ENCODE data around the gene RERE.

Gene RERE

DNA sequence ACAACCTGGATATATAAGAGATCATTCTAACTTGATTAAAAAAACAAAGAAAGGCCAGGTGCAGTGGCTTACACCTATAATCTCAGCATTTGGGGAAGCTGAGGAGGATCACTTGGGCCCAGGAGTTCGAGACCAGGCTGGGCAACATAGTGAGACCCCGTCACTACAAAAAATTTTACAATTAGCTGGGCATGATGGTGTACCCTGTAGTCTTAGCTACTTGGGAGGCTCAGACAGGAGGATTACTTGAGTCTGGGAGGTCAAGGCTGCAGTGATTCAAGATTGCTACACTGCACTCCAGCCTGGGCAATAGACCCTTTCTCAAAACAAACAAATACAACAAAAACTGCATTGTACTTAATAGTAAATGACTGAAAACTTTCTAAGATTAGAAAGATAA is 330.2 kb downstream of the RERE start:
- H3K36me3 ChIP-seq (ENCODE audit: control insufficient read depth in 5 of 5, insufficient read depth in 5 of 5, low read length in 5 of 5) = no peaks in the 10 kb centered on the region
- H3K4me3 ChIP-seq (ENCODE audit: low read depth in 1 of 5, low read length in 5 of 5) = no peak overlapping the region
- no peaks in the 10 kb centered on the region for H3K9me3 ChIP-seq (ENCODE audit: control insufficient read depth in 5 of 5, low read length in 5 of 5)
- no peaks in the 10 kb centered on the region for H3K27me3 ChIP-seq (ENCODE audit: control insufficient read depth in 5 of 5, insufficient read depth in 4 of 5, low read length in 5 of 5)
- H3K9ac ChIP-seq (ENCODE audit: low read length in 5 of 5) = no peak overlapping the region
- no peak overlapping the region for H3K27ac ChIP-seq (ENCODE audit: low read depth, low read length)
- H3K4me1 ChIP-seq (ENCODE audit: control insufficient read depth in 5 of 5, insufficient read depth in 5 of 5, low read length in 5 of 5) = peaks cover 0 to 5% (median 0%) of the 10 kb centered on the region in 5 donors

DNA sequence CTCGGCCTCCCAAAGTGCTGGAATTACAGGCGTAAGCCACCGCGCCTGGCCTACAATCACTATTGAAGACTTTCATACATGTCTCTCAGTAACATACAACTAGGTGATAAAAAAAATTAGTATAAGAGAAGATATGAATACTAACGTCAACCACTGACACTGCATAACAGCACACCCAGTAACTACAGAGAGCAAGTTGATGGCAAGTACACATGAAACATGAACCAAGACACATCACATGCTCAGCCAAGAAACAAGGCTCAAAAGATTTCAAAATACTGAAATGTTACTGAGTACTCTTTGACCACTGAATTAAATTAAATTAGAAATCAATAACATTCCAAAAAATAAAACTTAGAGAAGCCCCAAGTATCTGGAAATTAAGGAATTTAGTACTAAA is 331.4 kb downstream of the RERE start:
- Histone ChIP-seq H3K9me3 (ENCODE audit: control insufficient read depth in 5 of 5, low read length in 5 of 5) (no peaks in the 10 kb centered on the region), H3K9ac (ENCODE audit: low read length in 5 of 5) (no peak overlapping the region), H3K4me1 (ENCODE audit: control insufficient read depth in 5 of 5, insufficient read depth in 5 of 5, low read length in 5 of 5) (peaks cover 0 to 5% (median 0%) of the 10 kb centered on the region in 5 donors), H3K4me3 (ENCODE audit: low read depth in 1 of 5, low read length in 5 of 5) (no peak overlapping the region), H3K27me3 (ENCODE audit: control insufficient read depth in 5 of 5, insufficient read depth in 4 of 5, low read length in 5 of 5) (no peaks in the 10 kb centered on the region), H3K36me3 (ENCODE audit: control insufficient read depth in 5 of 5, insufficient read depth in 5 of 5, low read length in 5 of 5) (no peaks in the 10 kb centered on the region), H3K27ac (ENCODE audit: low read depth, low read length) (no peak overlapping the region)

DNA sequence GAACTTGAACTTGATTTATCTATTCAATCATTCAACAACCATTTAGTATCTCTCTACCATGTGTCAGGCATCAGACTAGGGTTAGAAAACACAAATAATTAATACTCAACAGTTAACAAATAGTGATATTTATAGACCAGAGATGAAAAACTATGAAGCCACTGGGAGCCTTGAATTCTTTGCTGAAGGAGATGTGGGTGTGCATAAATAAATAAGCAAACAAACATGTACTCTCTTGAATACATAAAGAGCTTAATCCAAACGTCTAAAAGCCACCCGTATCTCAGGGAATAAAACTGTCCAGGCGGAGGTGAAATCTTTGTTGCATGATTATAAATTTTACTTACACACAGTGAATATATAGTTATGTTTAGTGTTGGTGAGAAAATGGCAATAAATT is 333.9 kb downstream of the RERE start:
- Histone ChIP-seq H3K36me3 (ENCODE audit: control insufficient read depth in 5 of 5, insufficient read depth in 5 of 5, low read length in 5 of 5) (no peaks in the 10 kb centered on the region), H3K27me3 (ENCODE audit: control insufficient read depth in 5 of 5, insufficient read depth in 4 of 5, low read length in 5 of 5) (no peaks in the 10 kb centered on the region), H3K9me3 (ENCODE audit: control insufficient read depth in 5 of 5, low read length in 5 of 5) (no peaks in the 10 kb centered on the region), H3K9ac (ENCODE audit: low read length in 5 of 5) (no peak overlapping the region), H3K4me3 (ENCODE audit: low read depth in 1 of 5, low read length in 5 of 5) (no peak overlapping the region), H3K4me1 (ENCODE audit: control insufficient read depth in 5 of 5, insufficient read depth in 5 of 5, low read length in 5 of 5) (peaks cover 0 to 5% (median 0%) of the 10 kb centered on the region in 5 donors), H3K27ac (ENCODE audit: low read depth, low read length) (no peak overlapping the region)

DNA sequence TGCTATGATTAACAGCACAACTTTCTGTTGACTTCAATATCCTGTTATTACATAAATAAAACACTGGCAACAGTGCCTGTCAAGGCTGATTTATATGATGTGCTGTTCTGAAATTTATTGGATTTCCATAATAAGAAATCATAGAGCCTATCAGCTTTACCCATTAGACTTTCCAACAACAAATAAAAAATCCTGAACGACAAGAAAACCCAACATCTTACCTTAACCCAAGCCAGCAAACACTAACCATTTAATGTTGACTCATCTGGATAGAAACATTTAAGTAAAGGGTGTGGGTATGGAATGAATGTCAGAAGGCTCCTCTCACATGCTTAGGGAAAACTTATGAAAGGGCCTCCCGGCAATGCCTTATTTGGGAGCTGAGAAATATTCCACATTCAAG is 334.5 kb downstream of the RERE start:
- no peak overlapping the region for H3K4me3 ChIP-seq (ENCODE audit: low read depth in 1 of 5, low read length in 5 of 5)
- H3K36me3 ChIP-seq (ENCODE audit: control insufficient read depth in 5 of 5, insufficient read depth in 5 of 5, low read length in 5 of 5) = no peaks in the 10 kb centered on the region
- H3K27me3 ChIP-seq (ENCODE audit: control insufficient read depth in 5 of 5, insufficient read depth in 4 of 5, low read length in 5 of 5) = no peaks in the 10 kb centered on the region
- H3K27ac ChIP-seq (ENCODE audit: low read depth, low read length) = no peak overlapping the region
- peaks cover 0 to 6% (median 0%) of the 10 kb centered on the region in 5 donors for H3K4me1 ChIP-seq (ENCODE audit: control insufficient read depth in 5 of 5, insufficient read depth in 5 of 5, low read length in 5 of 5)
- H3K9ac ChIP-seq (ENCODE audit: low read length in 5 of 5) = no peak overlapping the region
- H3K9me3 ChIP-seq (ENCODE audit: control insufficient read depth in 5 of 5, low read length in 5 of 5) = no peaks in the 10 kb centered on the region

DNA sequence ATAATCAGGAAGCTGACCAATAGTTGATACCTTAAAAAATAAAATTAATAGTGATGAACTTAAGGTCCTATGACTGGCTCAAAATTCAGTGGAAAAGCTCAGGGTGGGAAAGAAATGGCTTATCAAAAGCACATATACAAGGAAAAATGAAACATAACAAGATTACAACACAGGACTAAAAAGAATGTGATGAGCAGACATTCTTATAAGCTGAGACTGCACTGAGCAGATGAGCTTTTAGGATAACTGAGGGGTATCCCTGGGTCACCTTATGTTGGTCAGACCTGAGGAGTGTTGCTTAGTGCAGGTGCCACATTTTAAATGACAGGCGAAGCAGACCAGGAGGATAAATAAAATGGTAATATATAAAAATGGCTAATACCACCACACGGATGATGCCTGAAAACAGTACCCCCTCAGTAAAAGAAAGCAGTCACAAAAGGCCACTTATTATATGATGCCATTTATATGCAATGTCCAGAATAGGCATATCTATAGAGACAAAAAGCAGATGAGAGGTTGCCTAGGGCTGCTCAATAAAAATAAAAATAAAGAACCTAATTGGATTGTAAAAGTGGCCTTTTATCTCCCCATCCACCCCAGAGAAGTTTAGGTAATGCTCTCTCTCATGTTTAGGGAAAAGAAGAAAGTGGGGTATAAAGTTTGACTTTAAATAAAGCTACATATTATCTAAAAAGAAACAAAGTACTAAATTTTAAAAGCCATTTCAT is 335.6 kb downstream of the RERE start:
- Histone ChIP-seq H3K9ac (ENCODE audit: low read length in 5 of 5) (no peak overlapping the region), H3K36me3 (ENCODE audit: control insufficient read depth in 5 of 5, insufficient read depth in 5 of 5, low read length in 5 of 5) (no peaks in the 10 kb centered on the region), H3K27ac (ENCODE audit: low read depth, low read length) (no peak overlapping the region), H3K4me3 (ENCODE audit: low read depth in 1 of 5, low read length in 5 of 5) (no peak overlapping the region), H3K27me3 (ENCODE audit: control insufficient read depth in 5 of 5, insufficient read depth in 4 of 5, low read length in 5 of 5) (no peaks in the 10 kb centered on the region), H3K4me1 (ENCODE audit: control insufficient read depth in 5 of 5, insufficient read depth in 5 of 5, low read length in 5 of 5) (peaks cover 0 to 14% (median 8%) of the 10 kb centered on the region in 5 donors), H3K9me3 (ENCODE audit: control insufficient read depth in 5 of 5, low read length in 5 of 5) (no peaks in the 10 kb centered on the region)

DNA sequence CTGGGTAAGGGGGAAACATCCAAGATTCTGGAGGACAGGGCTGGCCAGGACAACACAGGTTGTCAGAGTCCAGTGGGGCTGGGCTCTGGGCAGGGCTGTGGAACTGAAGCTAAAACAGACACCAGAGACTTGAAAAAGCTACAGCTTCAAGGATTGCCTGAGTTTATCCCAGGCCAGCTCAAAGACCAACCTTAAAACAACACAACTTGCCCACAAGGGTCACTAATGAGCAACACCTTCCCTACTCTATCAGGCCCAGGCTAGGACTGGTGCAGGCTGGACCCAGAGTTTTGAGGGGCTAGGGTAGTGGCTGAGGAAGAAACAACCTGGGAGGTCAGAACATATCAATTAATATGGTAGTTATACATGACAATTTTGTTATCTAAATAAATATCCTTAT is 338.9 kb downstream of the RERE start:
- no peak overlapping the region for H3K27ac ChIP-seq (ENCODE audit: low read depth, low read length)
- H3K27me3 ChIP-seq (ENCODE audit: control insufficient read depth in 5 of 5, insufficient read depth in 4 of 5, low read length in 5 of 5) = no peaks in the 10 kb centered on the region
- peaks cover 0 to 17% (median 8%) of the 10 kb centered on the region in 5 donors for H3K4me1 ChIP-seq (ENCODE audit: control insufficient read depth in 5 of 5, insufficient read depth in 5 of 5, low read length in 5 of 5)
- H3K36me3 ChIP-seq (ENCODE audit: control insufficient read depth in 5 of 5, insufficient read depth in 5 of 5, low read length in 5 of 5) = no peaks in the 10 kb centered on the region
- no peaks in the 10 kb centered on the region for H3K9me3 ChIP-seq (ENCODE audit: control insufficient read depth in 5 of 5, low read length in 5 of 5)
- H3K9ac ChIP-seq (ENCODE audit: low read length in 5 of 5) = no peak overlapping the region
- no peak overlapping the region for H3K4me3 ChIP-seq (ENCODE audit: low read depth in 1 of 5, low read length in 5 of 5)

DNA sequence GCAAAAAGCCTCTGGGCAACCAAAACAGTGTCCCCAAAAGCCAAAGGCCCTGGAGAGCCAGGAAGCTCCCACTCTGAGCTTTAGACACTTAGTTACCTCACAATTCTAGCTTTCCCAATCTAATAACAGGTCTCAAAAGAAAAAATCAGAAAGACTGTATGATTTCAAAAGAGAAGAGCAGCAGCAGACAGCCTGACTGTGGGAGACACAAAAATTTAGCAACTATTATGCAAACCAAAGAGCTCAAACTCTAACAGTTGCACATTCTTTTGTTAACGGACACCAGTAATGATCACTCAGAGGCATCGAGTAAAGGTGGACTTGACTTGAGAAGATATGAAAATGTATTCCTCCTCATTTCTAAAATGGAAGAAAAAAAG is 339.5 kb downstream of the RERE start:
- Histone ChIP-seq H3K27me3 (ENCODE audit: control insufficient read depth in 5 of 5, insufficient read depth in 4 of 5, low read length in 5 of 5) (no peaks in the 10 kb centered on the region), H3K4me3 (ENCODE audit: low read depth in 1 of 5, low read length in 5 of 5) (no peak overlapping the region), H3K9ac (ENCODE audit: low read length in 5 of 5) (no peak overlapping the region), H3K9me3 (ENCODE audit: control insufficient read depth in 5 of 5, low read length in 5 of 5) (no peaks in the 10 kb centered on the region), H3K4me1 (ENCODE audit: control insufficient read depth in 5 of 5, insufficient read depth in 5 of 5, low read length in 5 of 5) (peaks cover 0 to 17% (median 8%) of the 10 kb centered on the region in 5 donors), H3K36me3 (ENCODE audit: control insufficient read depth in 5 of 5, insufficient read depth in 5 of 5, low read length in 5 of 5) (no peaks in the 10 kb centered on the region), H3K27ac (ENCODE audit: low read depth, low read length) (no peak overlapping the region)

DNA sequence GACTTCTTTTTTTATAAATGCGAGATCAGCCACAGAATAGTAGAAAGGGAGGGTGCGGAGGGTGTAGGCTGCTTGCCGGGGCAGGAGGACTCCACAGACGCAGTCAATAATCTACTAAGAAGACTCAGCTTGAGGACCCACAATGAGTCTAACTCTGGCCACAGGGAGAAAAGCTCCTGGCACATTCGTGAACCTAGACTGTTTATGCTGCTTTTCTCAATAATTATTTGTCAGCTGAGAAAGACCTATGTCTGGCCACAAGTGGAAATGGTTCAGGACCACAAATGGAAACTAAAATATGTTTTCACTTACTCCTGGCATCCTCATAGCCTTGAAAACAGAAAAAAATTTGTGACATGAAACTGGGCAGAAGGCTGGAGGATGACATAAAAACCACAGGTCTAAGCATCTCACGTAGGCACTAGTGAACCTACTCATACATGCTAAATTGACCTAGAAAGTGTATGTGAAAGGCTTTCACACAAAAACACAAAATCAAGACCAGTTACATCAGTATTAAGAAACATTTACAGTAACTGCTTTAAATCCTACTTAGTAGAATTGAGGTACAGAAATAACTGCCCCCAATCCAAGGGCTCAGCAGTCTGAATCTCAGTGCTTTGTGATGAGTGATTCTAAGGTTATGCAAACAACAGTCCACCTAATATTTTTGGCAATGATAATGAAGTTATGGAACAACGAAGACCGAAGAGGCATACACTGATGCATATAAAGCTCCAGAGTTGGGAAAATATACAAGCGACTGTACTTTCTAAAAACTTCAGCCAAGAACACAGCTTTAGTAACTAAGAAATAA is 340.1 kb downstream of the RERE start:
- Histone ChIP-seq H3K4me3 (ENCODE audit: low read depth in 1 of 5, low read length in 5 of 5) (no peak overlapping the region), H3K27me3 (ENCODE audit: control insufficient read depth in 5 of 5, insufficient read depth in 4 of 5, low read length in 5 of 5) (no peaks in the 10 kb centered on the region), H3K9me3 (ENCODE audit: control insufficient read depth in 5 of 5, low read length in 5 of 5) (no peaks in the 10 kb centered on the region), H3K27ac (ENCODE audit: low read depth, low read length) (peak overlapping the region; percentile 48), H3K36me3 (ENCODE audit: control insufficient read depth in 5 of 5, insufficient read depth in 5 of 5, low read length in 5 of 5) (no peaks in the 10 kb centered on the region), H3K4me1 (ENCODE audit: control insufficient read depth in 5 of 5, insufficient read depth in 5 of 5, low read length in 5 of 5) (peaks cover 0 to 17% (median 8%) of the 10 kb centered on the region in 5 donors), H3K9ac (ENCODE audit: low read length in 5 of 5) (no peak overlapping the region)

DNA sequence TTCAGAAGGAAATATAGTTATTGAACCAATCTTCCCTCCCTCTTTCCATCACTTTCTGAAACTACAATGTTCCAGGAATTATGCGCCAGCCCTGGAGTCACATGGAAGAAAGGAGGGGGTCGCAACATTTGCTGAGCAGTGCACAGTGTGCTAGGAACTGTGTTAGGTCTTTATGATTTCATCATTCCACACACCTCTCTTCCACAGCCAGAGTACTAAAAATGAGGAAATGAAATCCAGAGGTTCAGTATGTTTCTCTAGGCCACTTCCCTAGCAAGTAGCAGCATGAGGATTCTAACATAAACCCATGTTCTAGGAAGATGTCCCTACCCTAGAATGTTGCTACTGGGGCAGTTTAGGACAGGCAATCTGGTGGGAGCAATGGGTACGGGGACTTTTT is 341.4 kb downstream of the RERE start:
- no peaks in the 10 kb centered on the region for H3K27me3 ChIP-seq (ENCODE audit: control insufficient read depth in 5 of 5, insufficient read depth in 4 of 5, low read length in 5 of 5)
- no peaks in the 10 kb centered on the region for H3K9me3 ChIP-seq (ENCODE audit: control insufficient read depth in 5 of 5, low read length in 5 of 5)
- H3K4me1 ChIP-seq (ENCODE audit: control insufficient read depth in 5 of 5, insufficient read depth in 5 of 5, low read length in 5 of 5) = peaks cover 0 to 17% (median 8%) of the 10 kb centered on the region in 5 donors
- no peak overlapping the region for H3K4me3 ChIP-seq (ENCODE audit: low read depth in 1 of 5, low read length in 5 of 5)
- H3K36me3 ChIP-seq (ENCODE audit: control insufficient read depth in 5 of 5, insufficient read depth in 5 of 5, low read length in 5 of 5) = no peaks in the 10 kb centered on the region
- no peak overlapping the region for H3K27ac ChIP-seq (ENCODE audit: low read depth, low read length)
- H3K9ac ChIP-seq (ENCODE audit: low read length in 5 of 5) = no peak overlapping the region

DNA sequence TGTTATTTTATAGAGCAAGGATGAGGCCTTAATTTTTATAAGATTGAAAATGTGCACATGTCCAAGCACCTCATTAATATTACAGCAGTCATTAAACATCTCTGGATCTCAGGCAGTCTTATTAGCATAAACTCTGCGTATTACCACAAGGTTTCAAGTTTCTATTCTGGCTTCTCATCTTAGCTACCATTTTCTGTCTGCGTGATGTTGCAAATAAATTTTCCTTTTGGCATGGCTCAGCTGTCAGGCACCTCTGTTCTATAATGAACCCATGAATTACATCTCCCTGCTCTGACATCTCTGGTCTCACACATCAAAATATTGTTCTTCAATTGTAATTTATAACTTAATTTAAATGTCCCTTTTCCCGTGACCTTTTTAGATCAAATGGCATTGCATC is 343.1 kb downstream of the RERE start:
- Histone ChIP-seq H3K4me1 (ENCODE audit: control insufficient read depth in 5 of 5, insufficient read depth in 5 of 5, low read length in 5 of 5) (peaks cover 0 to 17% (median 8%) of the 10 kb centered on the region in 5 donors), H3K9me3 (ENCODE audit: control insufficient read depth in 5 of 5, low read length in 5 of 5) (no peaks in the 10 kb centered on the region), H3K9ac (ENCODE audit: low read length in 5 of 5) (no peak overlapping the region), H3K36me3 (ENCODE audit: control insufficient read depth in 5 of 5, insufficient read depth in 5 of 5, low read length in 5 of 5) (no peaks in the 10 kb centered on the region), H3K27me3 (ENCODE audit: control insufficient read depth in 5 of 5, insufficient read depth in 4 of 5, low read length in 5 of 5) (no peaks in the 10 kb centered on the region), H3K4me3 (ENCODE audit: low read depth in 1 of 5, low read length in 5 of 5) (no peak overlapping the region), H3K27ac (ENCODE audit: low read depth, low read length) (no peak overlapping the region)
